Kidney (tissue), 14 donors: ENCODE results near the gene GALNT17. TPM values are rescaled to one million over a fixed set of nuclear protein-coding genes. Genes with fewer than 3 reads are reported as not detected.

Source experiments
- DNase-seq, 5 donors: peaks; one replicate each; pipeline ENCODE4 v3.0.0-alpha.2; 2013 to 2020
- FAIRE-seq: peaks from 2 replicates; lab custom pipeline; 2012; peaks lifted over from hg19 to GRCh38; lab: Jason Lieb, UNC
- H3K27ac ChIP-seq, 2 donors: one replicate each; pipeline ENCODE4 v1.7.0; 2013; ENCODE audit warnings: low read depth in 2 of 2, low read length in 2 of 2, inconsistent platforms in 1 of 2
- H3K27me3 ChIP-seq: one replicate; pipeline ENCODE4 v1.7.1; 2013; ENCODE audit warnings: low read length, inconsistent platforms; ENCODE audit not compliant: control insufficient read depth, insufficient read depth
- H3K36me3 ChIP-seq, 3 donors: one replicate each; pipeline versions ENCODE4 v1.7.0 to v1.7.1; 2013; ENCODE audit warnings: low read length in 3 of 3, control low read depth in 1 of 3, inconsistent platforms in 1 of 3; ENCODE audit not compliant: insufficient read depth in 3 of 3, control insufficient read depth in 2 of 3
- H3K4me1 ChIP-seq, 3 donors: one replicate each; pipeline versions ENCODE4 v1.7.0 to v1.7.1; 2013; ENCODE audit warnings: low read length in 3 of 3, inconsistent platforms in 1 of 3, low read depth in 1 of 3; ENCODE audit not compliant: control insufficient read depth in 2 of 3, insufficient read depth in 2 of 3
- H3K4me3 ChIP-seq, 3 donors: one replicate each; pipeline versions ENCODE4 v1.7.0 to v1.8.1; 2013; ENCODE audit warnings: low read length in 3 of 3, control low read depth in 1 of 3, inconsistent platforms in 1 of 3
- H3K9ac ChIP-seq, 3 donors: one replicate each; pipeline versions ENCODE4 v1.7.0 to v1.7.1; 2013; ENCODE audit warnings: low read length in 3 of 3, control low read depth in 1 of 3, inconsistent platforms in 1 of 3
- H3K9me3 ChIP-seq, 3 donors: one replicate each; pipeline versions ENCODE4 v1.7.0 to v1.7.1; 2013; ENCODE audit warnings: low read length in 3 of 3, control low read depth in 1 of 3, inconsistent platforms in 1 of 3; ENCODE audit not compliant: control insufficient read depth in 2 of 3, insufficient read depth in 1 of 3
- intact Hi-C: fragments of 100-400 bp; cut with DNase I; formaldehyde crosslinking; loops from one replicate; pipeline ENCODE4 v1.11.1; 2022
- polyA plus RNA-seq: library from polyadenylated mRNA; stranded (reverse); fragments of 350-450 nt; fragmentation: Illumina TruSeq; extraction: RNeasy Lipid Tissue Mini Kit (QIAGEN cat#74804); gene quantifications from one replicate; pipeline ENCODE4 v1.2.3, GENCODE V29; 2014; ENCODE audit warnings: low read depth, low replicate concordance; ENCODE audit not compliant: insufficient read depth
- total RNA-seq: library from RNA; stranded (reverse); fragmentation: NEBNext Ultra II Directional; extraction: Animal tissue kit (Norgen Biotek cat#: 25700); gene quantifications from one replicate; pipeline ENCODE4 v1.2.1, GENCODE V29; 2021
- TF ChIP-seq, protein P1 (sequence below): IDR thresholded peaks from 3 replicates; pipeline ENCODE4 v1.5.1; 2012; ENCODE audit warnings: mild to moderate bottlenecking, moderate library complexity, borderline replicate concordance; ENCODE audit not compliant: insufficient read depth; ENCODE audit errors: extremely low read depth
- donor health status: control.
- donor health status: control.
- donor health status: control.
- donor health status: control.
- donor health status: control.
- donor health status: DM: yes; HTN: yes; CAD: no.
- donor health status: Normal renal cell carcinoma (clear cell type).

GALNT17 gene
- total and polyA plus RNA-seq, 2 donors from 2014 or later = 2.4 to 5.5 TPM

- no peaks in the 10 kb centered on the region for H3K36me3 ChIP-seq
- no peak for DNase-seq
- H3K4me3 ChIP-seq = no peak overlapping the region
- intact Hi-C loops = no loop called here
- no peak overlapping the region for H3K9ac ChIP-seq
- peaks cover 0 to 6% (median 0%) of the 10 kb centered on the region in 3 donors for H3K9me3 ChIP-seq
- TF ChIP-seq, protein P1, sequence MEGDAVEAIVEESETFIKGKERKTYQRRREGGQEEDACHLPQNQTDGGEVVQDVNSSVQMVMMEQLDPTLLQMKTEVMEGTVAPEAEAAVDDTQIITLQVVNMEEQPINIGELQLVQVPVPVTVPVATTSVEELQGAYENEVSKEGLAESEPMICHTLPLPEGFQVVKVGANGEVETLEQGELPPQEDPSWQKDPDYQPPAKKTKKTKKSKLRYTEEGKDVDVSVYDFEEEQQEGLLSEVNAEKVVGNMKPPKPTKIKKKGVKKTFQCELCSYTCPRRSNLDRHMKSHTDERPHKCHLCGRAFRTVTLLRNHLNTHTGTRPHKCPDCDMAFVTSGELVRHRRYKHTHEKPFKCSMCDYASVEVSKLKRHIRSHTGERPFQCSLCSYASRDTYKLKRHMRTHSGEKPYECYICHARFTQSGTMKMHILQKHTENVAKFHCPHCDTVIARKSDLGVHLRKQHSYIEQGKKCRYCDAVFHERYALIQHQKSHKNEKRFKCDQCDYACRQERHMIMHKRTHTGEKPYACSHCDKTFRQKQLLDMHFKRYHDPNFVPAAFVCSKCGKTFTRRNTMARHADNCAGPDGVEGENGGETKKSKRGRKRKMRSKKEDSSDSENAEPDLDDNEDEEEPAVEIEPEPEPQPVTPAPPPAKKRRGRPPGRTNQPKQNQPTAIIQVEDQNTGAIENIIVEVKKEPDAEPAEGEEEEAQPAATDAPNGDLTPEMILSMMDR = no peak
- H3K27ac ChIP-seq = no peak overlapping the region
- H3K27me3 ChIP-seq = no peaks in the 10 kb centered on the region
- no peak for FAIRE-seq
- H3K4me1 ChIP-seq = no peaks in the 10 kb centered on the region
Measured at GRCh38 chr7:71191771-71192170, 59.8 kb downstream of the GALNT17 start.

DNA sequence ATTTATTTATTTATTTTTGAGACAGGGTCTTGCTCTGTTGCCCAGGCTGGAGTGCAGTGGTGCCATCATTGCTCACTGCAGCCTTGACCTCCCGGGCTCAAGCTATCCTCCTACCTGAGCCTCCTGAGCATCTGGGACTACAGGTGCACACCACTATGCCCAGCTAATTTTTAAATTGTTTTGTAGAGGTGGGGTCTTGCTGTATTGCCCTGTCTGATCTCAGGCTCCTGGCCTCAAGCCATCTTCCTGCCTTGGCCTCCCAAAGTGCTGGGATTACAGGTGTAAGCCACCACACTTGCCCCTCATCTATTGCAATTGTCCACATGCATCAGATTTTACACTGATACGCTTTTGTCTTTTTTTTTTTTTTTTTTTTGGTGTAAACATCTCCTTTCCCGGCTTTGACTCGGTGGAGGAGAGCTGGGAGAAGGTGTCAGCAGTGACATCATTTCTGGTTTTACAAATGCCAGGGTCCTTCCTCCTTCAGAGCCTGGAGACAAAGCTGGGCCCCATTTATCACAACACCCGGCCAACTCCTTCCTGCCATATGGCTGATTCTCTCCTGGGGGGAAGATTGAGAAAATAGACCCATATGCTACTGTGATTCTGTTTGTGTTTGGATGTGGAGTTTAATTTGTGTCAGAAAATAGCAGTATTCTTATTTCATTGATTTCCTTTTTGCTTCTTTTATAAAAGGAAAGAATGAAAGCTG lies 61.3 kb downstream of the GALNT17 start:
- no peak for DNase-seq
- H3K4me1 ChIP-seq = no peaks in the 10 kb centered on the region
- H3K27ac ChIP-seq = no peak overlapping the region
- no peaks in the 10 kb centered on the region for H3K27me3 ChIP-seq
- intact Hi-C loops = no loop called here
- FAIRE-seq = no peak
- TF ChIP-seq, protein P1 = no peak
- H3K9me3 ChIP-seq = peaks cover 0 to 6% (median 0%) of the 10 kb centered on the region in 3 donors
- no peak overlapping the region for H3K9ac ChIP-seq
- H3K4me3 ChIP-seq = no peak overlapping the region
- no peaks in the 10 kb centered on the region for H3K36me3 ChIP-seq

DNA sequence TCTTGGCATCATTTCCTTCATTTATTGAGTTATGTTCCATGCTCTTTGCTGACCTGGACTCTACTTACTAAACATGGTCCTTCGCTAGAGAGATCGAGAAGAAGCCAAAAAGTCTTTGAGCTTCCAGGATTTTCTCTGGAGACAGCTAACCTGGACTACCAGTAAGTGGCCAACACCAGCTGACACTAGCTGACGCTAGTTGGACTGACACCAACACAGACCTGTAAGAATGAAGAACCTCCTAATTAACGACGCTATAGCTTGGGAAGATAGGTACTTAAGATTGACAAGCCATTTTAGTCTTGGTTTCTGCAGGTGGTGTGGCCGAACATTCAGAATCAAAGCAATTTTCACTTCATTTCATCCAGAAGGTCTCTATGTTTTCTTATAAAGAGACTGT lies 66.4 kb downstream of the GALNT17 start:
- H3K27ac ChIP-seq = no peak overlapping the region
- FAIRE-seq = no peak

More for the DNA sequence above, 66.4 kb downstream of the GALNT17 start:
- Histone ChIP-seq H3K4me3 (no peak overlapping the region), H3K36me3 (no peaks in the 10 kb centered on the region), H3K27me3 (no peaks in the 10 kb centered on the region), H3K4me1 (no peaks in the 10 kb centered on the region), H3K9me3 (no peaks in the 10 kb centered on the region), H3K9ac (no peak overlapping the region)
- TF ChIP-seq, protein P1 = no peak
- intact Hi-C loops = no loop called here
- DNase-seq = no peak
